Osteoblast (primary cell): ENCODE measurements around the gene PIH1D1. TPM values are rescaled to one million over a fixed set of nuclear protein-coding genes. Genes with fewer than 3 reads are reported as not detected.

Source experiments
- DNase-seq: peaks from one replicate; pipeline ENCODE4 v3.0.0; 2011; ENCODE audit warnings: low spot score, mixed read lengths; ENCODE audit not compliant: insufficient read length; ENCODE audit errors: missing footprints
- H2AFZ ChIP-seq: 2 replicates; pipeline ENCODE4 v1.6.0; 2011; ENCODE audit warnings: mild to moderate bottlenecking, low read length
- H3K27ac ChIP-seq: 2 replicates; pipeline ENCODE4 v1.5.1; 2011; ENCODE audit warnings: mild to moderate bottlenecking, low read depth, low read length, moderate library complexity
- H3K27me3 ChIP-seq: 2 replicates; pipeline ENCODE4 v1.6.0; 2012; ENCODE audit warnings: mild to moderate bottlenecking, control low read depth, inconsistent platforms, low read length, moderate library complexity; ENCODE audit not compliant: insufficient read depth
- H3K36me3 ChIP-seq: 2 replicates; pipeline ENCODE4 v1.5.1; 2011; ENCODE audit warnings: mild to moderate bottlenecking, low read length, control low read depth, moderate library complexity; ENCODE audit not compliant: insufficient read depth
- H3K4me1 ChIP-seq: 2 replicates; pipeline ENCODE4 v1.5.1; 2011; ENCODE audit warnings: mild to moderate bottlenecking, low read length, control low read depth, moderate library complexity; ENCODE audit not compliant: insufficient read depth
- H3K4me2 ChIP-seq: 2 replicates; pipeline ENCODE4 v1.6.0; 2011; ENCODE audit warnings: mild to moderate bottlenecking, low read length; ENCODE audit not compliant: insufficient read depth
- H3K4me3 ChIP-seq: fragments of 200-600 bp; sonication (generic); 3 replicates; pipeline ENCODE4 v1.5.1; 2012; ENCODE audit warnings: mild to moderate bottlenecking, low read length, inconsistent platforms; ENCODE audit not compliant: insufficient read depth
- H3K79me2 ChIP-seq: 2 replicates; pipeline ENCODE4 v1.6.0; 2012; ENCODE audit warnings: mild to moderate bottlenecking, low read length, control low read depth, inconsistent platforms; ENCODE audit not compliant: insufficient read depth
- H3K9me3 ChIP-seq: 2 replicates; pipeline ENCODE4 v1.5.1; 2011; ENCODE audit warnings: low read depth, low read length, control low read depth
- H4K20me1 ChIP-seq: 2 replicates; pipeline ENCODE4 v1.6.0; 2012; ENCODE audit warnings: mild to moderate bottlenecking, low read length, control low read depth; ENCODE audit not compliant: insufficient read depth
- CTCF ChIP-seq: IDR thresholded peaks from 2 replicates; pipeline ENCODE4 v1.5.1; 2011; ENCODE audit warnings: mild to moderate bottlenecking, low read depth, low read length, moderate library complexity; ENCODE audit errors: extremely low read depth
- total RNA-seq: library from RNA; depleted of rRNA; stranded (reverse); fragments of >200 nt; gene quantifications from 2 replicates; pipeline ENCODE4 v1.2.3, GENCODE V29; 2012

PIH1D1 gene
- total RNA-seq, 1 donor: 79.3 TPM

DNA sequence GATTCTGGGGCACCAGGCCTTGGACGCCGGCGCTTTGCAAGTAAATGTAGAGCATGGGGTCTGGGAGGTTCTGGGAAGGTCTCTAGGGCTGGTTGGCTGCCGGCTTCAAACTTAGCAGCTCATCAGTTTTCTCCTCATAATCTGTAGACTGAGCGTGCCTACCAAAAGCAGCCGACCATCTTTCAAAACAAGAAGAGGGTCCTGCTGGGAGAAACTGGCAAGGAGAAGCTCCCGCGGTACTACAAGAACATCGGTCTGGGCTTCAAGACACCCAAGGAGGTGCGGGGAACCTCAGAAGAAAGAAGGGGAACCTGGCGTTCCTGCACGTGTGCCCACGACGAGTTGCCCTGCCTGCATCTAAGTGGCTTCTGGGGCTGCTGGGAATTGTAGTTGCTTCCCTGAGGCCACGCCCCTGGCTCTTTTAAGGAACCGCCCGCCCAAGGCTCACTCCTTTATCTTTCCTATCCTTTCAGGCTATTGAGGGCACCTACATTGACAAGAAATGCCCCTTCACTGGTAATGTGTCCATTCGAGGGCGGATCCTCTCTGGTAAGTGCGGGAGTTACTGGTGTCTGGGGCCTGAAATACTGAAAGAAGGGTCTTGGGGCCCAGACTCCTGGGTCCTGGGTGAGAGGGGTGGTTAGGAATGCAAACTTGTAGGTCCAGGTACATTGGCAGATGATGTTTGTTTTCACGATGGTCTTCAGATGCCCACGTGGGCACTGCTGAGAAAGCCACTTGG is 45.6 kb upstream of the PIH1D1 start:
- peaks cover 35% of the 10 kb centered on the region for H4K20me1 ChIP-seq
- H3K79me2 ChIP-seq: peaks cover 31% of the 10 kb centered on the region
- H3K4me2 ChIP-seq: peak overlapping the region; percentile 89
- TF ChIP-seq CTCF: no peak
- peak; percentile 94 for DNase-seq
- peaks cover 21% of the 10 kb centered on the region for H3K4me1 ChIP-seq
- no peaks in the 10 kb centered on the region for H3K27me3 ChIP-seq
- no peaks in the 10 kb centered on the region for H3K9me3 ChIP-seq
- peak overlapping the region; percentile 97 for H3K4me3 ChIP-seq
- peaks cover 35% of the 10 kb centered on the region for H3K36me3 ChIP-seq
- peak overlapping the region; percentile 96 for H3K27ac ChIP-seq
- H2AFZ ChIP-seq: no peak overlapping the region

GRCh38 chr19:49496574-49497008 is 45.0 kb upstream of the PIH1D1 start:
- peaks cover 41% of the 10 kb centered on the region for H3K36me3 ChIP-seq
- no peaks in the 10 kb centered on the region for H3K27me3 ChIP-seq
- peaks cover 21% of the 10 kb centered on the region for H3K4me1 ChIP-seq
- peak overlapping the region; percentile 97 for H3K4me3 ChIP-seq
- no peaks in the 10 kb centered on the region for H3K9me3 ChIP-seq
- no peak for TF ChIP-seq CTCF
- H3K79me2 ChIP-seq: peaks cover 31% of the 10 kb centered on the region
- H2AFZ ChIP-seq: peak overlapping the region; percentile 59
- H4K20me1 ChIP-seq: peaks cover 38% of the 10 kb centered on the region
- peak overlapping the region; percentile 89 for H3K4me2 ChIP-seq
- peak overlapping the region; percentile 96 for H3K27ac ChIP-seq
- no peak for DNase-seq

DNA sequence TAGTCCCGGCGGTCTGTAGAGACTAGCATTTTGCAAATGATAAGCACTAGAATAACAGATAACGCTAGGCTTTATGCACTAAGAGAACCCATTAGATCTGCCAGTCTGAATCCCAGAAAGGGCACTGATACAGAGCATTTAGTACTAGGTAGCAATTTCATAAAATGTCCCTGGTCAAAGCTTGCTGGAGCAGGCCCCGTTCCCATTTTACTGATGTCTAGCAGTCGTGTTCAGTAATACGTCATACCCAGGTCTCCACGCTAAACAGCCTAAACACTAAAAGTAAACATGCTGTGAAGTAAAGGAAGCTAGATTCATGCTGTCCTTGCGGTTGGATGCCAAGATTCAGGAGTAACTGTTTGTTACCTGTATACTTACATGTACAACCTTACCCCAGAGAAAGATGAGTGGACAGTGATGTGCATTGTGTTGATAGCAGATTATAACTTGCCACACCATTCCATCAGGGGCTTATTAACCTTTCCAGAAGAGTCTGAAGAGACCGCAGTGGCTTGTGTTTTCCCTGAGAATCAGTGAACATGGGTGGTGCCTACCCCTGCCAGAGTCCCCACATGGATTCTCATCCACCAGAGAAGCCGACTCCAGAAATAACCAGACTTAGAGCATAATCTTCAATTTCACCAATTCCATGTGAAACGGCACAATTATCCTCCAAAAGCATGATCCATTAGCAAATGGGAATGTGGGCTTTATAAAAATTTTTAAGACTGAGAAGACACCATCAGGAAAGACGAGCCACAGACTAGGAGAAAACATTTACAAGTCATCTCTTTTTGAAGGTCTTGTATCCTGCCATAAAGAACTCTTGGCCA is 41.2 kb upstream of the PIH1D1 start:
- H3K9me3 ChIP-seq: no peaks in the 10 kb centered on the region
- no peak overlapping the region for H3K27ac ChIP-seq
- peaks cover 47% of the 10 kb centered on the region for H4K20me1 ChIP-seq
- H2AFZ ChIP-seq: no peak overlapping the region
- H3K4me3 ChIP-seq: no peak overlapping the region
- no peaks in the 10 kb centered on the region for H3K27me3 ChIP-seq
- peak; percentile 61 for DNase-seq
- no peak for TF ChIP-seq CTCF
- no peak overlapping the region for H3K4me2 ChIP-seq
- H3K4me1 ChIP-seq: peaks cover 20% of the 10 kb centered on the region
- H3K79me2 ChIP-seq: peaks cover 50% of the 10 kb centered on the region
- peaks cover 53% of the 10 kb centered on the region for H3K36me3 ChIP-seq
